ENCODE data around the gene CKM.

GRCh38 chr19:45331411-45331810 is 8.7 kb upstream of the CKM start:
- TF ChIP-seq EZH2 (IDR thresholded peaks at IDR 0.05) (no peak), POLR2AphosphoS5 (IDR thresholded peaks at IDR 0.05; ENCODE audit: borderline replicate concordance, low read depth, low read length) (no peak)

Data from SK-N-MC (cell line).